Pancreas (tissue), 10 donors: ENCODE data around the gene MEP1A. TPM values are rescaled to one million over a fixed set of nuclear protein-coding genes. Genes with fewer than 3 reads are reported as not detected.
A peak's percentile ranks its signal among the peaks of the same experiment; 100 is the strongest.
"Not testable (repeated sequence)": the region's sequence is repeated elsewhere in the genome, so short reads cannot be mapped to it uniquely, and the experiment has no call there.

ENCODE experiments used
- ATAC-seq, 4 donors: fragments of 200-7000 bp; cut with Tn5 transposase; one replicate each; pipeline versions ENCODE4 v1.8.0 to v1.9.1; 2020; ENCODE audit warnings: mild to moderate bottlenecking in 4 of 4, moderate library complexity in 4 of 4
- DNase-seq, 6 donors: peaks; one replicate each; pipeline ENCODE4 v3.0.0-alpha.2; 2020
- FAIRE-seq: peaks from 2 replicates; lab custom pipeline; 2012; peaks lifted over from hg19 to GRCh38; lab: Jason Lieb, UNC
- H3K27ac ChIP-seq, 4 donors: fragments of 200-600 bp; sonication (generic); 1 replicate in 3 of 4; 2 replicates in 1 of 4; pipeline versions ENCODE4 v1.5.0 to v1.8.0; 2020
- H3K27me3 ChIP-seq, 4 donors: fragments of 200-600 bp; one replicate each; pipeline ENCODE4 v1.8.0; 2021
- H3K36me3 ChIP-seq, 3 donors: fragments of 200-600 bp; sonication (generic) in 1 of 3; one replicate each; pipeline versions ENCODE4 v1.5.0 to v1.8.0; 2020 to 2021
- H3K4me1 ChIP-seq, 3 donors: fragments of 200-600 bp; one replicate each; pipeline ENCODE4 v1.8.0; 2021
- H3K4me3 ChIP-seq, 4 donors: fragments of 200-600 bp; sonication (generic) in 2 of 4; one replicate each; pipeline versions ENCODE4 v1.5.0 to v1.8.0; 2020 to 2021
- H3K9me3 ChIP-seq, 4 donors: fragments of 200-600 bp; one replicate each; pipeline ENCODE4 v1.8.0; 2021
- WGBS, 2 donors: extraction: QIAGEN DNeasy Blood & Tissue Kit; methylation state at CpG; one replicate each; pipeline ENCODE4 v1.1.7; 2013; 5-methylcytosine and 5-hydroxymethylcytosine counted together
- intact Hi-C, 3 donors: fragments of 100-400 bp; cut with DNase I; formaldehyde crosslinking; loops; one replicate each; pipeline versions ENCODE4 v1.11.1 to v1.14.2; 2022
- polyA plus RNA-seq, 2 donors: library from polyadenylated mRNA; stranded (reverse); fragments of 200-250 nt; gene quantifications; one replicate each; pipeline ENCODE4 v1.2.3, GENCODE V29; 2013
- total RNA-seq, 6 donors: library from RNA; stranded (reverse); fragmentation: NEBNext Ultra II Directional in 4 of 6; extraction: Animal tissue kit (Norgen Biotek cat#: 25700) in 4 of 6; gene quantifications; one replicate each; pipeline versions ENCODE4 v1.2.1 to v1.2.4, GENCODE V29; 2021 to 2023
- TF ChIP-seq, protein P1 (sequence below), 4 donors: fragments of 200-600 bp; sonication (generic) in 3 of 4; IDR thresholded peaks; one replicate each; pipeline versions ENCODE4 v1.5.0 to v1.8.0; 2021; ENCODE audit warnings: antibody characterized with exemption in 4 of 4
- donor health status: healthy with polysubstance abuse.
- donor health status: DM: no; HTN: no; CAD: no; lungs with moderate emphysema.
- donor health status: DM: no; HTN: no; CAD: no.
- donor health status: control.
- donor health status: control.
- donor health status: Bipolar disorder and iron deficiency.
- donor health status: DM: yes; HTN: yes; CAD: no.
- donor health status: DM: no; HTN: no; CAD: no.
- donor health status: DM: no; HTN: no; CAD: no.
- donor health status: DM: yes; HTN: yes; CAD: no.

Gene MEP1A
- total and polyA plus RNA-seq, 8 donors, result 0.02 to 2.7 (median 0.35) TPM

DNA sequence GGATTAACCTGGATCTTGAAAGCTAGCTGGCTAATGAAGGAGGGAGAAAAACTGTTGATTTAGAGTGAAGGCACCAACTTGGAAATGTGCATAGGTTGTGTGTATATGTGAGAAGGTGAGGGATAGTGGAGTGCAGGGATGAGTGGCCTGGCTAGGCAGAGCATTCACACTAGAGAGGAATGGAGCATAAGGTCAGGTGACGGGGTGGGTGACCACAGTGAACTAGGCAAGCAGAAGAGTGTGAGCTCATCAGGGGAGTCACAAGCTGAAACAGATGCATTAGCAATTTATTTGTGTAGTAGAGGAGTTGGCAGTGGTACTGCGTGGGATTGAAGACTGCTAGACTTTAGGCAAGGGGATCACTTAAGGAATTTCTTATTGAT is 36.0 kb upstream of the MEP1A start:
- Histone ChIP-seq H3K36me3 (no peaks in the 10 kb centered on the region), H3K27me3 (no peaks in the 10 kb centered on the region), H3K4me3 (no peak overlapping the region), H3K4me1 (no peaks in the 10 kb centered on the region), H3K9me3 (no peaks in the 10 kb centered on the region), H3K27ac (no peak overlapping the region)
- intact Hi-C loops, result no loop called here
- ATAC-seq (peak in 2 of 4 donors; percentile 43 to 62), FAIRE-seq (no peak), DNase-seq (peak in 1 of 6 donors; percentile 28)
- TF ChIP-seq, protein P1, sequence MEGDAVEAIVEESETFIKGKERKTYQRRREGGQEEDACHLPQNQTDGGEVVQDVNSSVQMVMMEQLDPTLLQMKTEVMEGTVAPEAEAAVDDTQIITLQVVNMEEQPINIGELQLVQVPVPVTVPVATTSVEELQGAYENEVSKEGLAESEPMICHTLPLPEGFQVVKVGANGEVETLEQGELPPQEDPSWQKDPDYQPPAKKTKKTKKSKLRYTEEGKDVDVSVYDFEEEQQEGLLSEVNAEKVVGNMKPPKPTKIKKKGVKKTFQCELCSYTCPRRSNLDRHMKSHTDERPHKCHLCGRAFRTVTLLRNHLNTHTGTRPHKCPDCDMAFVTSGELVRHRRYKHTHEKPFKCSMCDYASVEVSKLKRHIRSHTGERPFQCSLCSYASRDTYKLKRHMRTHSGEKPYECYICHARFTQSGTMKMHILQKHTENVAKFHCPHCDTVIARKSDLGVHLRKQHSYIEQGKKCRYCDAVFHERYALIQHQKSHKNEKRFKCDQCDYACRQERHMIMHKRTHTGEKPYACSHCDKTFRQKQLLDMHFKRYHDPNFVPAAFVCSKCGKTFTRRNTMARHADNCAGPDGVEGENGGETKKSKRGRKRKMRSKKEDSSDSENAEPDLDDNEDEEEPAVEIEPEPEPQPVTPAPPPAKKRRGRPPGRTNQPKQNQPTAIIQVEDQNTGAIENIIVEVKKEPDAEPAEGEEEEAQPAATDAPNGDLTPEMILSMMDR (IDR thresholded peaks at IDR 0.05), result no peak
- WGBS, 2 donors, result 82 to 90% methylated on average over 2 of the region's 2 CpGs

DNA sequence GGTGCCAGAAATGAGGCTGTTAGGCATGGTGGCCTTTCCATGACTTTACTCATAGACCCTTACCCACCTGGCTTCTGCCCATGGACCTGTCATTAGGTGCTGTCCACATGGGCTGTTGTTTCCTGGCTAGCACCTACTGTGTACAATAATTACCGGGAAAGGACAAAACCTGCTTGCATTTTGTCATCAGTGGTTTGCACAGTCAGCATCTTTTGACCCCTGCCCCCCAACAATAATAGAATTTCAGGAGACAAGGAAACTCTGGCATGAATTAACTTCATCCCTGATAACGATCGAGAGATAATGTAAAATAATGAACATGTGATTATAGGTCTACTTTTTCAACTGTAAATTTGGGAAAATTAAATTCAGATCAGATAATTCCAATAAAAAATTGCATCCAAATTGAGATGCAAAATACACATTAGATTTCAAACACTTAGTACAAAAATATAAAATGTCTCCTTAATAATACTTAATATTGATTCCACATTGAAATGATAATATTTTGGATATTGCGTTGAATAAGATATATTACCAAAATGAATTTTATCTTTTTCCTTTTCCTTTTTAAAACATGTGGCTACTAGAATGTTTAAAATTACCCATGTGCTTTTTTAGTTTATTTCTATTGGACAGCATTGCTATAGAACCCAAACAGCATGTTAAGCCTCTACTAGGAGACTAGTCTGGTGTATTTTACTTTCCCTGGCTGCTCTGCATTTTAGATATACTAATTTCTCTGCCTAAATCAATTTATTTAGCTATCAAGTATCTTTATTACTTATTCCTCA is 34.0 kb upstream of the MEP1A start:
- no peaks in the 10 kb centered on the region for H3K36me3 ChIP-seq
- TF ChIP-seq, protein P1 (IDR thresholded peaks at IDR 0.05), result no peak
- no peak for DNase-seq
- 83 to 85% methylated on average over 4 of the region's 4 CpGs for WGBS, 2 donors
- H3K9me3 ChIP-seq, result no peaks in the 10 kb centered on the region
- ATAC-seq, result no peak
- no peaks in the 10 kb centered on the region for H3K4me1 ChIP-seq
- intact Hi-C loops, result no loop called here
- no peak overlapping the region for H3K4me3 ChIP-seq
- H3K27ac ChIP-seq, result no peak overlapping the region
- no peaks in the 10 kb centered on the region for H3K27me3 ChIP-seq
- peak; percentile 43 for FAIRE-seq

DNA sequence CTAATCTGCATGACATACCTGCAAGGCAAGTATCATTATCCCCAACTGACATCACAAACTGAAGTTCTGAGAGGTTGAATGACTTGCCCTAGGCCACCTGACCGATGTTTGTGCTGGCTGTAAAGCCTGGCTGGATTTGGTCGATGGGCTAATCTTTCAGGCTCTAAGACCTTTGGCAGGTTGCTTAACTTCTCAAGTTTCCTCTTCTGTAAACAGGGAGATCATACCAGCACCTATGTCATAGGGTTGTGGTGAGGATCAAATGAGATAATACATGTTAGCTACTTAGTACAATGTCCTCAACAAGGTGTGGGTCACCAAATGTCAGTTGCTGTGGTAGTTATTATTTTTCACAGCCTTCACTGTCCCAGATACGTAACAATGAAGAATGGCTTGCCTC is 32.3 kb upstream of the MEP1A start:
- WGBS, 2 donors, result 58 to 65% methylated on average over 3 of the region's 3 CpGs
- Histone ChIP-seq H3K27me3 (no peaks in the 10 kb centered on the region), H3K4me3 (no peak overlapping the region), H3K27ac (no peak overlapping the region), H3K36me3 (no peaks in the 10 kb centered on the region), H3K9me3 (no peaks in the 10 kb centered on the region), H3K4me1 (no peaks in the 10 kb centered on the region)
- no peak for ATAC-seq
- TF ChIP-seq, protein P1 (IDR thresholded peaks at IDR 0.05), result no peak
- FAIRE-seq, result no peak
- no peak for DNase-seq
- intact Hi-C loops, result no loop called here

DNA sequence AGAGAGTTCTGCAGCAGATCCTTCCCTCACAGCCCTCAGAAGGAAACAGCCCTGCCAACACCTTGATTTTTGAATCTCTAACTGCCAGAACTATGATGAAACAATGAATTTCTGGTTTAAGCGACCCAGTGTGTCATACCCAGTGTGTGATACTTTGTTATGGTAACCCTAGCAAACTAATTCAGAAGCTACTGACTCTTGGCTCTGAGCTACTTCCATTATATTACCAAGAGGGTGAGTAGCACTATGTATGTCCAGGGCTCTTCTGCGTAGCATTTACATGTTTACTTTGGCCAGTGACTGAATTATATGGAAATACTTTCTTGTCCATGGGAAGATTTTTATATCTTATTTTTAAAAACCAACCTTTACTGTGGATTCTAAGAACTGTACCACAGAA is 29.7 kb upstream of the MEP1A start:
- H3K27me3 ChIP-seq, result no peaks in the 10 kb centered on the region
- no peak overlapping the region for H3K4me3 ChIP-seq
- no peak for DNase-seq
- FAIRE-seq, result no peak
- TF ChIP-seq, protein P1 (IDR thresholded peaks at IDR 0.05), result no peak
- 76 to 81% methylated on average over 2 of the region's 2 CpGs for WGBS, 2 donors
- H3K9me3 ChIP-seq, result no peaks in the 10 kb centered on the region
- H3K36me3 ChIP-seq, result no peaks in the 10 kb centered on the region
- H3K4me1 ChIP-seq, result no peaks in the 10 kb centered on the region
- no peak for ATAC-seq
- H3K27ac ChIP-seq, result no peak overlapping the region
- intact Hi-C loops, result no loop called here

DNA sequence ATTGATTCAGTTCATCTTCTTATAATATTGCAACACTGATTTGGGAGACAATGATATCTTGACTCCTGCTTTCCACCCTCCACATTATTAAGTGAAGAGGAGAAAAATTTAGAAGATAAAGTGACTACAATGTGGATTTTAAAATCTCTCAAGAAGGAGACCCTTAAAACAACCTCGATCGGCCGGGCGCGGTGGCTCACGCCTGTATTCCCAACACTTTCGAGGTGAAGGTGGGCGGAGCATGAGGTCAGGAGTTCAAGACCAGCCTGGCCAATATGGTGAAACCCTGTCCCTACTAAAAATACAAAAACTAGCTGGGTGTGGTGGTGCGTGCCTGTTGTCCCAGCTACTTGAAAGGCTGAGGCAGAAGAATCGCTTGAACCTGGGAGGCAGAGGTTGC is 28.9 kb upstream of the MEP1A start:
- H3K27me3 ChIP-seq, H3K27ac ChIP-seq, H3K9me3 ChIP-seq, intact Hi-C loops, H3K36me3 ChIP-seq, FAIRE-seq, DNase-seq, H3K4me1 ChIP-seq, H3K4me3 ChIP-seq, ATAC-seq: not testable (repeated sequence)
- 90 to 95% methylated on average over 10 of the region's 10 CpGs for WGBS, 2 donors
